NCI-H446 treated with DMSO at 0.1 percent for 48 hours (cell line): ENCODE results near the gene CCNA1.

Source experiments
- DNase-seq: peaks from one replicate; lab custom pipeline; 2025; lab: John Stamatoyannopoulos, UW

CCNA1 gene

GRCh38 chr13:36454121-36454520 is 21.8 kb downstream of the CCNA1 start:
- DNase-seq: no peak

DNA sequence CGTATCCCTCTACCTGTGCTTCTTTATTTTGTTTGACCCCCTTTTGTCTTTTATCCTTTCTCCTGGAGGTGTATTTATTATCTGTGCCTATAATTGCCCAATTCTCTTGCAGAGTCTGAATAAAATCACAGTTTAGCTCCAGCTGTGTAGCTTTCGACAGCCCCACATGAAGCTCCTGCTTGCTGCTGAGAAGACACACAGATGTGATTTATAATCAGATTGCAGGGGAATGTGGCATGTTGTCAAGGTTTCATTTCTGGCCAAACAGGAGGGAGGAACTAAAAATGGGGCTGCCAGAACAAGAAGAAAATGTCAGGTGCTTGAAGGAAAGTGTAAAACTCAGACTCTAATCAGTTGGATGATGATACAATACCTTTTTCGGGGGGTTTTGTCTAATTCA is 22.7 kb downstream of the CCNA1 start:
- DNase-seq: no peak

GRCh38 chr13:36456577-36456976 is 24.3 kb downstream of the CCNA1 start:
- no peak for DNase-seq

GRCh38 chr13:36461506-36461905 is 29.2 kb downstream of the CCNA1 start:
- no peak for DNase-seq

DNA sequence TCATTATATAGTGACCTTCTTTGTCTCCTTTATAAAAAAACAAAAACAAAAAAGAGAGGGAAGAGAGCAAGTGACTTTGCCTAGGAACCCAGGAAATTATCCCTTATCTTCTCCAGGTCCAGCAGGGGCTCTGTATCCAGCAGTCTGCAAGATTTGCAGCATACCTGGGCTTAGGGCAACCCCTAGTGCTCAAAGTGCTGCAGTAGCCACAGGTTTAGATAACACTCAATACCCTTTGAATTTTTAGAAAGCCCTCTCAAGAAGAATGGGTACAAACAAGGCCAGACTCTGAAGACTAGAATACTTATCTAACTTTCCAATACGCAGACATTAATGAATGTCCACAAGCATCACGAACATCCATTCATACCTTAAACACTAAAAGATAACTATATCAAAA is 43.2 kb downstream of the CCNA1 start:
- DNase-seq: no peak

DNA sequence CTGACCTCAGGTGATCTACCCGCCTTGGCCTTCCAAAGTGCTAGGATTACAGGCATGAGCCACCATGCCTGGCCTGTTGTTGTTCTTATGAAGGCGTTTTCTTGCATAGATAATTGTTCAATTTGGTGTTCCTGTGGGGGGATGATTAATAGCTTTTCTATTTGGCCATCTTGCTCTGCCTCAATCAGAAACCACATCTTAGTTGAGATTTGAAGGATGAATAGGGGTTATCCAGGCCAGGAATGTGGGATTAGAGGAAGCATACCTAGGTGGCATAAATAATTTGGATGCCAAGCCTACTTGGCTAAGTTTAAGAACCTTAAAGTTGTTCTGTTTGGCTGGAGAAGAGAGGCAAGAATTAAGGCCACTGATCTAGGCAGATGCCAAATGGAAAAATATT is 44.4 kb downstream of the CCNA1 start:
- no peak for DNase-seq

DNA sequence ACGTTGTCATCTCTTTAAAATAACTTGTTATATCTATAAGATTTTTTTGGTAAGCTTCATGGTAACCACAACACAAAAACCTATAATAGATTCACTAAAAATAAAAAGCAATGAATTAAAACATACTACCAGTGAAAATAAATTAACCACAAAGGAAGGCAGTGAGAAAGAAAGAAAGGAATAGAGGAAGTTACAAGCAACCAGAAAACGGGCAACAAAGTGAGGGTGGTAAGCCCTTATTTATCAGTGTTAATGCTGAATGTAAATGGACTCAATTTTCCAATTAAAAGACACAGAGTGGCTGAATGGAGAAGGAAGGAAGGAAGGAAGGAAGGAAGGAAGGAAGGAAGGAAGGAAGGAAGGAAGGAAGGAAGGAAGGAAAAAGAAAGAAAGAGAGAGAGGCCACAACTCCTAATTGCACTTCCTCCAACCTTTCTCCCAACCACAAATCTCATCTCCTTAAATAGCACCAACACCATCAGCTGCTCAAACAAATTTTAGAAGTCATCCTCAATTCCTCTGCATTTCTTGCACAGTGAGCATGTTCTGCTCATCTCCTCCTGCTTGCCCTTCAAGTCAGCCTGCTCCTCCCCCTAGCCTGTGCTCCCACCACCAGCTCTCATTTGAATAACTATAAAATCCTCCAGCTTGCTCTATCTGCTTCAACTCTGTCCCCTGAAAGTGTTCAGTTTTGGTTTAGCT is 48.6 kb downstream of the CCNA1 start:
- no peak for DNase-seq

- DNase-seq: no peak
Measured at GRCh38 chr13:36490055-36490454, 57.8 kb downstream of the CCNA1 start.
